K562 (cell line): ENCODE measurements around the gene BNIPL. TPM values are rescaled to one million over a fixed set of nuclear protein-coding genes. Genes with fewer than 3 reads are reported as not detected.
A peak's percentile ranks its signal among the peaks of the same experiment; 100 is the strongest.

Source experiments
- BCL6 ChIP-seq: fragments of 250-450 bp; sonication (Bioruptor Pico); IDR thresholded peaks from 2 replicates; pipeline ENCODE4 v1.4.0; 2020
- BRF2 ChIP-seq: IDR thresholded peaks from 3 replicates; pipeline ENCODE4 v1.6.1; 2011; ENCODE audit warnings: borderline replicate concordance, mild to moderate bottlenecking; ENCODE audit not compliant: insufficient read length, insufficient read depth
- HMGN3 ChIP-seq: IDR thresholded peaks from 2 replicates; pipeline ENCODE4 v1.6.1; 2011; ENCODE audit warnings: borderline replicate concordance, low read depth, mild to moderate bottlenecking, mixed read lengths, low read length; ENCODE audit not compliant: insufficient read length; ENCODE audit errors: extremely low read depth
- HNRNPLL ChIP-seq: fragments of 200-400 bp; formaldehyde crosslinking; IDR thresholded peaks from 2 replicates; pipeline ENCODE4 v1.6.1; 2017; ENCODE audit warnings: low read length, low read depth, mild to moderate bottlenecking; ENCODE audit not compliant: poor library complexity, severe bottlenecking
- KDM2B ChIP-seq: fragments of 250-450 bp; sonication (Bioruptor Pico); IDR thresholded peaks from 2 replicates; pipeline ENCODE4 v1.8.0; 2021; ENCODE audit warnings: mild to moderate bottlenecking, moderate library complexity
- KLF6 ChIP-seq: fragments of 250-450 bp; sonication (Bioruptor Pico); IDR thresholded peaks from 2 replicates; pipeline ENCODE4 v1.4.0; 2020; ENCODE audit warnings: mild to moderate bottlenecking, moderate library complexity, borderline replicate concordance
- MAX ChIP-seq: sonication (generic); formaldehyde crosslinking; IDR thresholded peaks from 2 replicates; pipeline ENCODE4 v1.9.0; 2022; ENCODE audit warnings: mild to moderate bottlenecking, missing genetic modification reagents
- NCOA1 ChIP-seq: fragments of 450-650 bp; IDR thresholded peaks from 2 replicates; pipeline ENCODE4 v1.6.1; 2016; ENCODE audit warnings: low read depth
- NFIX ChIP-seq: fragments of 250-450 bp; sonication (Bioruptor Pico); IDR thresholded peaks from 2 replicates; pipeline ENCODE4 v1.4.0; 2020; ENCODE audit warnings: low read depth, mild to moderate bottlenecking, moderate library complexity
- NFXL1 ChIP-seq: fragments of 450-650 bp; formaldehyde crosslinking; IDR thresholded peaks from 2 replicates; pipeline ENCODE4 v1.4.0; 2021; ENCODE audit warnings: mild to moderate bottlenecking
- NR2C2 ChIP-seq, 2 experiments: fragments of 200-800 bp in 1 of 2; sonication (Bioruptor generic) in 1 of 2; sonication (generic) in 1 of 2; formaldehyde crosslinking in 1 of 2; IDR thresholded peaks; 2 replicates each; pipeline versions ENCODE4 v1.6.1 to v1.8.0; 2016 to 2022; ENCODE audit warnings: mild to moderate bottlenecking in 1 of 2, missing compliant biosample characterization in 1 of 2, missing genetic modification characterization in 1 of 2, missing genetic modification reagents in 1 of 2
- PHB2 ChIP-seq: fragments of 450-650 bp; IDR thresholded peaks from 2 replicates; pipeline ENCODE4 v1.6.1; 2017; ENCODE audit warnings: low read depth
- POLR3A ChIP-seq: IDR thresholded peaks from 2 replicates; pipeline ENCODE4 v1.6.1; 2011; ENCODE audit warnings: borderline replicate concordance, mild to moderate bottlenecking, moderate library complexity; ENCODE audit not compliant: insufficient read length, insufficient read depth; ENCODE audit errors: extremely low read depth
- TGIF2 ChIP-seq: sonication (generic); formaldehyde crosslinking; IDR thresholded peaks from 2 replicates; pipeline ENCODE4 v1.8.1; 2022; ENCODE audit warnings: mild to moderate bottlenecking, missing genetic modification reagents, moderate library complexity
- THAP12 ChIP-seq: fragments of 250-450 bp; sonication (Bioruptor Pico); IDR thresholded peaks from 2 replicates; pipeline ENCODE4 v1.9.0; 2021; ENCODE audit warnings: mild to moderate bottlenecking, inconsistent platforms
- ZBTB12 ChIP-seq: fragments of 250-450 bp; sonication (Bioruptor Pico); IDR thresholded peaks from 2 replicates; pipeline ENCODE4 v1.4.0; 2020
- ZBTB5 ChIP-seq: fragments of 450-650 bp; IDR thresholded peaks from 2 replicates; pipeline ENCODE4 v1.6.1; 2017; ENCODE audit warnings: antibody characterized with exemption
- ZFX ChIP-seq: sonication (generic); formaldehyde crosslinking; IDR thresholded peaks from 2 replicates; pipeline ENCODE4 v1.8.0; 2022; ENCODE audit warnings: mild to moderate bottlenecking, missing genetic modification reagents, moderate library complexity
- ZNF41 ChIP-seq: fragments of 250-450 bp; sonication (Bioruptor Pico); conservative IDR thresholded peaks from 2 replicates; pipeline ENCODE4 v1.4.0; 2020; ENCODE audit warnings: mild to moderate bottlenecking
- ZNF583 ChIP-seq: fragments of 250-450 bp; sonication (Bioruptor Pico); IDR thresholded peaks from 2 replicates; pipeline ENCODE4 v1.4.0; 2020
- ZNF75A ChIP-seq: fragments of 450-650 bp; formaldehyde crosslinking; IDR thresholded peaks from 2 replicates; pipeline ENCODE4 v1.4.0; 2020; ENCODE audit warnings: mild to moderate bottlenecking
- polyA plus RNA-seq, 8 experiments: library from polyadenylated mRNA; depleted of rRNA in 4 of 8; stranded (reverse) in 5 of 8; unstranded in 3 of 8; fragments of >200 nt; fragmentation: Nextera tagmentation in 2 of 8; fragmentation: Illumina TruSeq in 1 of 8; extraction: Ambion mirVana in 2 of 8; extraction: Trizol in 1 of 8; gene quantifications; 2 replicates each; pipeline versions ENCODE4 v1.2.1 to v1.2.3, GENCODE V29; 2011 to 2014; ENCODE audit warnings: inconsistent platforms in 1 of 8, missing spikeins in 1 of 8
- total RNA-seq, 7 experiments: library from RNA; depleted of rRNA in 6 of 7; stranded (reverse); fragments of >200 nt in 6 of 7; fragmentation: Illumina TruSeq in 2 of 7; extraction: Trizol in 2 of 7; gene quantifications; 2 replicates each; pipeline versions ENCODE4 v1.2.1 to v1.2.3, GENCODE V29; 2011 to 2021; ENCODE audit warnings: low replicate concordance in 1 of 7

BNIPL gene
- total and polyA plus RNA-seq, 9 of the 15 experiments (the other 6 are each of a cell fraction or from before 2014, with no cell fraction given) = 0.08 to 1.4 (median 0.68) TPM

- TF ChIP-seq ZBTB5 (no peak), ZNF75A (CRISPR knock-in tag) (no peak), PHB2 (no peak; the same call in 1 of the 2 replicates), POLR3A (no peak), MAX (CRISPR knock-in tag) (no peak), BCL6 (CRISPR knock-in tag) (no peak), ZBTB12 (CRISPR knock-in tag) (no peak), ZFX (CRISPR knock-in tag) (no peak), KDM2B (CRISPR knock-in tag) (no peak), NFIX (CRISPR knock-in tag) (no peak), NR2C2 (CRISPR knock-in tag; IDR thresholded peaks at IDR 0.05) (no peak), NR2C2 (tag; IDR thresholded peaks at IDR 0.05) (no peak), NFXL1 (CRISPR knock-in tag) (no peak), KLF6 (CRISPR knock-in tag) (0 out of 2 replicates have a peak, but pooled peaks have one; percentile 31), HMGN3 (no peak), HNRNPLL (no peak), THAP12 (no peak), TGIF2 (CRISPR knock-in tag) (no peak), ZNF583 (CRISPR knock-in tag) (no peak), BRF2 (no peak), NCOA1 (peak; percentile 50; the same call in 1 of the 2 replicates), ZNF41 (CRISPR knock-in tag) (no peak)
These were observed 23.7 kb downstream of the BNIPL start, which contains the start of gene MLLT11 (continued) for GRCh38 chr1:151060007-151060656.
